Effector CD4-positive, alpha-beta T cell (primary cell): Measurements from ENCODE around the gene SUSD3.

Experiments
- DNase-seq: peaks from one replicate; pipeline ENCODE4 v3.0.0-alpha.2; 2020

Gene SUSD3

DNA sequence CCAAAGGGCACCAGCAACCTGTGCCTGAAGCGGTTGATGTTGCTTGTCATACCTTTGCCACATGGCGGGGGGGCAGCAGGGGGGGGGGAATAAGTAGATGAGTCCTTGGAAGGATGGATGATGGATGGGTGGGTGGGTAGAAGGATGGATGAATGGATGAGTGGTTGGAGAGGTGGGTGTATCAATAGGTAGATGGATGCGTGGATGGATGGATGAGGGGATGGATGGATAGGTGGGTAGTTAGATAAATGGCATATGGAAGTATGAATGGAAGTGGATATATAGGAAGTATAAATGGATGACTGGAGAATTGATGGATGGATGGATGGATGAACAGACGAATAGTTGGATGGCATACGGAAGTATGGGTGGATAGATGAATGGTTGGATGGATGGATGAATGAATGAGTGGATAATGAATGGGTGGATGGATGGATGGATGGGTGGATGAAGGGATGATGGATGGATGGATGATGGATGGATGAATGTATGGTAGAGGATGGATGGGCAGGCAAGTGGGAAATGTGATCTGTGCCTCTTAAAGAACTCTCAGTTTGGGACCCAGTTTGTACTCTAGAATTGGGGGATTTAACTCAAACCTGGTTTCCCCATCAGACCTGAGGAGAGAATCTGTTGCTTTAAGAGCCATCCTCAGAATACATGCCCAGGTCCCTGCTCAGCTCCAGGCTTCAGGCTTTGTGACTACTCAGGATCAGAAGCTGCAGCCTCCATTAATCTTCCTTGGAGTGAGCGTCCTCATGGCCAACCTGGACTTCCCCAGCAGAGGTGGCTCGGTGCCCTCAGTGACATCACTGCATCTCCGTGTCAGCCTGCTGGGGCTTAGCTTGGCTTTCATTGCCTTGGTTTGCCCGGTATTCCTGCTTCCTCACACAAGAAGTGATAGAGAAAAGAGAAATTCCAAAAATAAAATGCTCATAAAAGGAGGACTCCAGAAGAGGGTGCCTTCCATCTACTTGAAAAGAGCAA, 27.6 kb upstream of the SUSD3 start:
- DNase-seq: no peak

DNA sequence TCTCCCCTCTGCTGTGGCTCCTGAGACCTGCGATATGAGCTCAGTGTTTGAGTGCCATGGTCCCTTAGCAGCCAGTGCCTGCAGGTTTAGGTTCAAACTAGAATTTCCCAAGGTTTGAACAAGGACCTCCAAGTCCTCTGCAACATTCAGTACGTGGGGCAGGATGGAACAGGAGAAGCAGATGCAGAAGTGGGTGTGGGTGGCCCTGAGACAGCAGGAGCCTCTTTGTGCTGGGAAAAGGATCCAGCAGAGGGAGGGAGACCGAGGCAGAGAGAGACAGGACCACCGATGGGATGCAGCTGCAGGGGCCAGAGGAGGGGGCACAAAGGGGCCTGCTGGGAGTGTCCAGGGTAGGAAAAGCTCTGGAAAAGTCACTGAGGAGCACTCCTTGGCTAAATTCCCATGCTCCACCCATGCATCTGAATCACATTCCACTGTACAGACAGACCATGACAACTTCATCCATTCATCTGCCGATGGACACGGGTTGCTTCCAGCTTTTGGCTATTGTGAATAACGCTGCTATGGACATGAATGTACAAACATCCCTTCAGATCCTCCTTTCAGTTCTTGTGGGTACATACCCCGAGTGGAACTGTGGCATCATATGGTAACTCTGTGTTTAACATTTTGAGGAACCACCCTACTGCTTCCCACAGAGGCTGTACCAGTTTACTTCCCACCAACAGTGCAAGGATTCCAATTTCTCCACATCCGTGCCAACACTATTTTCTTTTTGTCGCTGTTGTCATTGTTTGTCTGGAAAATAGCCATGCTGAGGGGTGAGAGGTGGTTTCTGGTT, 26.7 kb upstream of the SUSD3 start:
- DNase-seq: no peak

DNA sequence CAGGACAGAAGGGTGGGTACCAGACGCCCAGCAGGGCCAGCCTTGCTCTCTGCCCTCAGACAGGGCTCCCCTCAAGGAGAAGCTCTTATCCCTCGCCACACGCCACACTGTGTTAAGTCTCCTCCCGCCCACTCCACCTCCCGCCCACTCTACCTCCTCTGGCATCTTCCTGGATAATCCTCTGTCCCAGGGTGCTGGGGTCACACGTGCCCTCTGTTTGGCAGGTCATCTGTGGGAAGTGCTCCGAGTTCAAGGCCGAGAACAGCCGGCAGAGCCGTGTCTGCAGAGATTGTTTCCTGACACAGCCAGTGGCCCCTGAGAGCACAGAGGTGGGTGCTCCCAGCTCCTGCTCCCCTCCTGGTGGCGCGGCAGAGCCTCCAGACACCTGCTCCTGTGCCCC, 26.0 kb upstream of the SUSD3 start:
- no peak for DNase-seq

DNA sequence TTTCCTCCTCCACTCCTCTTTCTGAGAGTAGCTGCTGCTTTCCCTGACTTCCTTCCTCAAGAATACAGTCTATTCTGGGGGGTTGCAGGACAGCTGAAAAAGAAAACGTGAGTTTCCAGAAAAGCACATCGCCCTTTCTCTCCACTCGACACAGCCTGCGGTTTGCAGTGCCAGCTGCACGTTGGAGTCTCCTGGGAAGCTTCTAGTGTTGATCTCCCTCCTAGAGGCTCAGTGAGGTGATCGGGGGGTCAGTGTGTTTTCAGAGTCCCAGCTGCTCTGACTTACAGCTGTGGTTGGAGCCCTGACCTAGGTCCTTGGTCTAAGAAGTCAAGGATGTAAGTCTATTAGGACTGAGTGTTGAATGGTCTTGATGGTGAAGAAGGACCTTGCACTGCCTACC, 25.0 kb upstream of the SUSD3 start:
- DNase-seq: no peak

DNA sequence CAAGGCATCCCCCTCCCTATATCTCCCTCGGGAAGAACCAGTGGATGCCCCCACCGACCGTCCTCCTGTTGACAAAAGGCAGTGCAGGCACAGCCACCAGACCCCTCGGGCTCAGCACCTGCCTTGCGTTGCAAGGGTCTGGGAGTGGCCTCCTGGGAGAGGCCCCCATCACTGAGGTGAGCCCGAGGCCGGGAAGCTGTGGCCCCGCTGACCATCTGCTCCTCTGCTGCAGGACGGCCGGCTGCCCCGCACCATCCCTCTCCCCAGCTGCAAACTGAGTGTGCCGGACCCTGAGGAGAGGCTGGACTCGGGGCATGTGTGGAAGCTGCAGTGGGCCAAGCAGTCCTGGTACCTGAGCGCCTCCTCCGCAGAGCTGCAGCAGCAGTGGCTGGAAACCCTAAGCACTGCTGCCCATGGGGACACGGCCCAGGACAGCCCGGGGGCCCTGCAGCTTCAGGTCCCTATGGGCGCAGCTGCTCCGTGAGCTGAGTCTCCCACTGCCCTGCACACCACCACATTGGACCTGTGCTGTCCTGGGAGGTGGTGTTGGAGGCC, 23.3 kb upstream of the SUSD3 start:
- no peak for DNase-seq

DNA sequence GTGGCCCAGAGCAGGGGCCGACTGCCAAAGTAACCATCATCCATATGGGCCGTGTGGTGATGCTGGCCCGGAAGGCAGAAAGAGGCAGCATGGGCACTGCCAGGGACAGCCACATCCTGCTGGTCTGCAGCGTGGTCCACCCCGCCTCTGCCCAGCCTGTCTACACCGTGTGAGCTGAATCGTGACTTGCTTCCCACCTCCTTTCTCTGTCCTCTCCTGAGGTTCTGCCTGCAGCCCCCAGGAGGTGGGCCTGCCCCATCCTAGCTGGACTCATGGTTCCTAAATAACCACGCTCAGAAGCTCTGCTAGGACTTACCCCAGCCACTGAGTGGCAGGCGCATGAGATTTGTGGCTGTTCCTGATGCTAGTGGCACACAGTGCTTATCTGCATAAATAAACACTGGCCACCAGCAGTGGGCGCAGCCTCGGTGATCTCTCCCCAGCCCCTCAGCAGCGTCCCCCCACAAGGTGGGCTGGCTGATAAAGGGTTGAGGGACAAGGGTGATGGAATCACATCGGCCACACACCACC, 22.6 kb upstream of the SUSD3 start:
- no peak for DNase-seq

DNA sequence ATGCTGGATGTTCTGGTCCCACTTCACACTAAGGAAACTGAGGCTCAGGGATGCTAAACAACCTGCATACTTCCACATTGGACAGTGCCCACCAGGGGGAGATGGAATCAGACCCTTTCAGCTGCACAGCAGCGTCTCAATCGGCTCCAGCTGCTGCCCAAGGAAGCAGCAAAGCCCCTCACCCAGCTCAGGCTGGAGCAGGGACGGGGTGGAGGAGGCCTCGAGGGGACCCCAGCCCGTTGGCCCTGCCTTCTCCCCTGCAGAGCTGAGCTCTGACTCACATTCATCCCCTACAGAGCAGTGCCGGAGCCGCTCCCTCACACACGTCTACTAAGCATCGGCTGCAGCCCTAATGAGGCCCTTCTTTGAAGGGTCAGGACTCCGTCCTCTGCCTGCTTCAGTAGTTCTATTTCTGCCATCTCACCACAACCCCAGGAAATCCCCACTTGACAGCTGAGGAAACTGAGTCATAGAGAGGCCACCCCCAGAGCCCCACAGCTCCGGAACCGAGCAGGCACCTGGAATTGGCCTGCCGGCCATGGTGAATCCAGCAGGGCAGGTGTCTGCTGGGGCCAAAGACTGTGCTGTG, 21.5 kb upstream of the SUSD3 start:
- no peak for DNase-seq

DNA sequence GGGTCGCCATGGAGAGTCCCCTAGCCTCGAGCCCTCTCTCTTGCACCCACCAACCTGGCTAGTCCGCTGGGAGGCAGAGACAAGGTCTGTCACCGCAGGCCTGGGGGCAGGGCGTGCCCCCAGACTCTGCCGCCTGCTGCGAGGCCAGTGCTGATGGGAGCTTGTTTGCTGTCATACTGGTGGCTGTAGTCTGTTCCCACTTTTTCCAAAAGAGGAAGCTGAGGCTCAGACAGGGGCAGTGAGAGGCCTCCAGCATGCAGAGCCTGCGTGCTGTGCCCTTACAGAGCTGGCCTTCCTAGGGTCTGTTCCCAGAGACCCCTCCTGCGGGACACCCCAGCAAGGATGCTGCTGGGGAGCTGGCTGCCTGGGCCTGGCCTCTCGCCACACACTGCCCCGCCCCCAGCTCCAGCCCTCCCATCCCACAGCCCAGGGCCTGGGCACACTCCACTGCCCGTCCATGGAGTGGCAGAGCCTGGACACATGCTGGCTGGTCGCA, 21.0 kb upstream of the SUSD3 start:
- no peak for DNase-seq

DNA sequence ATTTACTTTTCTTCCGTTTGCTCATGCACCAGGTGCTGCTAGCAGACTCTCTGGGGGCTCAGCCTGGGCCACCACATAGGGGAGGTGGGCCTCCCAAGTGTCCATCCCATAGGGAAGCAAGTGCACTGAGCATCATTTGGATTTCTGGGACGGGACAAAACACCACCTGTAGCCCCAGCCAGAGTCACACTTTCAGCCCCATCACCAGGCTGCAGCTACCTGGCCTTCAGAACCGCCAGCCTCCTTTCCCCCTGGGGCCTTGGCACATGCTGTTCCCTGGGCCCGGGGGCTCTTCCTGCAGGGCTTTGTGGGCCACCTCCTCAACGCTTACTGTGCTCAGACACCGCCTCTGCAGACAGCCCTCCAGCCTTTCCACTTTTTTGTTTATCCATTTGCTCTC, 19.6 kb upstream of the SUSD3 start:
- DNase-seq: no peak

DNA sequence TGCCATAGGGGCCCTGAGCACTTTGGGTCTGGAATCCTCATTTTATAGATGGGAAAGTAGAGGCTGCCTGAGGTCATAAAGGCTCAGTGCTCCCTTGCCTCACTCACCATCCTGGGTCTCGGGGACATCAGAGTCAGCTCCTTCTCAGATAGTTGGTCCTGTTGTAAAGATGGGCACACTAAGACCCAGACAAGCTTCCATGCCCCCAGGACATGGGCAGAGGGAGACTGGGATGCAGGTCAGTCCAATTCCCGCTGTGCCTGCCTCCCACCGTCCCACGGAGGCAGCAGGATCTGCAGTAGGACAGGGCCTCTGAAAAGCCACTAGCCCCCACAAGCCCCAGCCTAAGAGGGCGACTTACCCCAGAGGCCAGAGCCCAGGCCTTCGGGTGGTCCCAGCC, 19.0 kb upstream of the SUSD3 start:
- no peak for DNase-seq

DNA sequence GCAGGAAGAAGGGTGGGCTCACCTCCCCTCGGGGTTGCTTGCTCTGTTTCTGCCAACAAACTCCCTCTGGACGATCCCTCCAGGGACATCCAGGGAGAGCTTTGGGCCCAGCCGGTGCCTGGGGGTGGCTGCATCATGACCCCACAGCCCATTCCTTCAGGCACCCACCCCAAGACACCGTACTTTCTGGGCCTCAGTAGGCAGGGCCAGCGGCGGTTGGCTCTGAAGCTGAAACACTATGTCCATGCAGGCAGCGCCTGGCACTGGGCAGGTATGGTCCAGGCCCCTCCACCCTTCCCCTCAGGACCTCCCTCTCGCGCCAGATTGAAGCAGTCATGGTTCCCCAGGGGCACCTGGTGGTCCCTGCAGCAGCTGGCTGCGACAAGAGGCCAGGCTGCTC, 18.5 kb upstream of the SUSD3 start:
- no peak for DNase-seq

DNA sequence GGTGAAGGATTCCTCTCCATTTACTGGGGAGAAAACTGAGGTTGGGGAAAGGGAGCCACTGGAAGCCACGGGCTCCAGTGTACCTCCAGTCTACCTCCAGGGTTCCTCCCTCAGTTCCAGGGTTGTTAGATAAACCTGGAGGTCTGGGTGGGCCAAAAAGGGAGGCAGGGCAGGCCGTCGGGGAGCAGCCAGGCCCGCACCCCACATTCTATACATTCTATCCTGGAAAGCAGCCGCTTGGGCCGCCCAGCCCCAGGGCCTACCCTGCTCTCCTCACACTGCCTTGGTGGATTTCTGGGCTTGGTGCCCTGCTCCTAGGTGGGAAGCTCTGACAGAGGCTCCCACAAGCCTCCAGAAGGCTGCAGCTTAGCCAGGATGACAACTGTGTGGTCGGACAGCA, 18.1 kb upstream of the SUSD3 start:
- DNase-seq: no peak

DNA sequence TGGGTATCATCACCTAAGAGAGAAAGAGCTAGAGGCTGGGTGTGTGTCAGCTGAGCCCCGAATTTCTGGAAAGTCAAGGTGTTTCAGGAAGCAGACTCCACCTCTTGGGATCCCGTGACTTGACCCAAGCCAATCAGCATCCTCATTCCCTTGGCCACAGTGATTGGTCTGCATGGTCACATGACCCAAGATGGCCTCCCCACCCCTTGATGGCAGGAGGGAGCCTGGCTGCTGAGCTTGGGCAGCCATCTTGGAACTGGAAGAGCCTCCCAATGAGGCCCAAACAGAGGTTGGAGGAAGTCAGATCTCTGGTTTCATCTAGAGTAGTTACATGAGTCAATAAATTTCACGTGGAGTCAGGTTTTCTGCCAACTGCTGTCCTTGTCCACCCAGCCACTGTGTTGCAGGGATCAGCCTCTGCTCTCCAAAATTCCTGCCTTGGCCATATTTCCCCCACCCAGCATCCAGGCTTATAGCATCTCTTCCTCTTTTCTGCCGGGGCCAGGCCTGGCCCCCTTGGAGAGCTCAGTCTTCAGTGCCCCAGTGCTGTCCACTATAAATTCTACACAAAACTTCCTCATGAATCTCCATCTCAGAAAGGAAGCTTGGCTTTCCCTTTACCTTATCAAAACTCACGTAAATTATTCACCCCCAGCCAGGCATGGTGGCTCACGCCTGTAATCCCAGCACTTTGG, 17.2 kb upstream of the SUSD3 start:
- DNase-seq: no peak

DNA sequence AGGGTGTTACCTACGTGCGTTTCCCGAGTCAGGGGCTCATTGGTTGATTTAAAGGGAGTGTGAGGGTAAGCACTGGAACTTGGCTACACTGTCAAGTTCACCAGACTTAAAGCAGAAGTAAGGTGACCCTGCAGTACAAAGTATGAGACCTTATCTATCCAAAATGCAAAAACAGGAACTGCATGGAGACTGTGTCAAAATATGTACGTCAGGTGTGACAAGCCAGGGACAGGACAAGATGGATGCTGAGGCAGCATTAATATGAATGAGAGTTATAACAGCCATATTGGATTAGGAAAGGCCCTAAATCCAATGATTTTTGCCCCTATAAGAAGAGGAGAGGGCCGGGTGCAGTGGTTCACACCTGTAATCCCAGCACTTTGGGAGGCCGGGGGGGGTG, 15.4 kb upstream of the SUSD3 start:
- no peak for DNase-seq

DNA sequence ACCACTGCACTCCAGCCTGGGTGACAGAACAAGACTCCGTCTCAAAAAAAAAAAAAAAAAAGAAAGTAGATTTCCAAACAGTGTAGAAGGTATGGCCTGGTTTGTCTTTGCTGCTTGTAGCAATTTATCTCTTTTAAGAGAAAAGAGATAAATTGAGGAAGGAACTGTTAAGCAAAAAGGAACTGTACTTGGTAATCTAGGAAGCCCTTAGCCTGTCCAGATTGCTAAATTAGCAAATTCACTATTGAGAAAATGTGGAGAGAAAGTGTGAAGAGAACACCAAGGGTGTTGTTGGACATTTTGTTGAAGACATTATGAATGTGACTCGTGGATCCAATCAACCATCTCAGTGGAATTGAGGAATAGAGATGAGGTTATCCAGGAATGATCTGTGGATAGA, 13.0 kb upstream of the SUSD3 start:
- no peak for DNase-seq

DNA sequence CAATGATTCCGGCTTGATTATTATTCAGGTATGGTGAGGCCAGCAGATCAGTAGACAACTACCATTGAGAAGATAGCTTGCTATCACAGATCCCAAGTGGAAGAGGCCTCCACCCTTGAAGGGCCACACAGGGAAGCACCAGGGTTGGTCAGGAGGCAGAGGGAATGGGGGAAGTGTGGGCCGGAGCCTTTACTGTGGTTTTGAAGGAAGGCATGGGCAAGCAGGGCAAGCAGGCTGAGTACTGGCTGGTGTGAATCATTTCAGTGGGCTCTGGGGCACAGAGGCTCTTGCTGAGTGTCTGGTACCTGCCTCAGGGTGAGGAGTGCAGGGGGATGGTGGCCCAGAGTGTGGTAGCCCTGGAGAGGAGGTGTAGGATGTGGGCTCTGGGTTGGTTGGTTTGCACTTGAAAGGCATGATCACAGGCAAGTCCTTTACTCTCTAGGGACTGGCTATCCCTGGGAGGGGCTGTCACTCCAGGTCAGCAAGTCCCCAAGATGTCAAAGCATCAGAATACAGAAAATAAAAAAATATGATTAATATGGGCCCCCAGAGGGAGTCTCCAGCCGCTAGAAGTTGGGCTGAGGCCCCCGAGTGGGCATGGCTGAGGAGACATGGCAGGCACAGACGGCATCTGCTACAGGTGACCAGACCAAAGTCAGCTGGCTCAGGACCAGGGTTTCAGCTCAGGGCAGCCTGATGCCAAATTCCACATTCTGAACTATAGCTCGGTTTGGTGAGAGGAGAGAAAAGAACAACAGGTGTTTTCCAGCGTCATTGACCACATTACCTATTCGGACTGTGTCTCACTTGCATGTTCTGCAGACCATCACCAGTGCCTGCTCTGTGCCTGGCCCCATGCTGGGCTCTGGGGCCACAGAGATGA, 9.7 kb upstream of the SUSD3 start:
- DNase-seq: no peak

DNA sequence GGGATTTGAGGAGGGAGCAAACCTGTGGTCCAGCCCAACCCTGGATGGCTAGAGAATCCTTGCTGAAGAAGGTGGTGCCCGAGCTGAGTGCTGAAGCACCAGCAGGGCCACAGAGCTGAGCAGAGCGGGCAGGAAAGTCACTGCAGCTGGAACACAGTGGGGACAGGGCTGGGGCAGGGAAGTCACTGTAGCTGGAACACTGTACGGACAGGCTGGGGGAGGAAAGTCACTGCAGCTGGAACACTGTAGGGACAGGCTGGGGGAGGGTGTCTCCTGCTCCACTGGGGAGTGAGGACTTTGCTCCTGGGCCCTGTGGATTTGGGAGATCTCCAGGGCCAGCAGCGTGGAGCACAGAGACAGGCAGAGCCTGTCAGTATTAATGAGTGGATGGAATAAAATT, 9.0 kb upstream of the SUSD3 start:
- no peak for DNase-seq

DNA sequence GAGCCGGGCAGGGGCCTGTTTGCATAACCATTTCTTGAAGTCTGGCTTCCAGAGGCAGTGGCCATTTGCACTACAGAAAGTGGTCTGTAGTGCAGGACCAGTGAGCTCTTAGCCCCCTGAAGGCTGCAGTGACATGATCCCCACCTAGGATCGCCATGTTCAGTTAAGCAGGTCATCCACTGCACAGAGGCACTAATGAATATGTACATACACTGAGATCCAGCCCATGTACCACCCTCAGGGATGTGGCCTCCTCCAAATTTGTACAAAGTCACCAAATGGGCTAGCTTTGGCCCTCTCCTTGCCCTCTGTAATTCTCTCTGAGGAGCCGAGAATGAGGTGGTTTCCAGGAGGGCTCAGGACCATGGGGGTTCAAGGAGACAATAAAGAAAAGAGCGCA, 8.3 kb upstream of the SUSD3 start:
- DNase-seq: no peak

DNA sequence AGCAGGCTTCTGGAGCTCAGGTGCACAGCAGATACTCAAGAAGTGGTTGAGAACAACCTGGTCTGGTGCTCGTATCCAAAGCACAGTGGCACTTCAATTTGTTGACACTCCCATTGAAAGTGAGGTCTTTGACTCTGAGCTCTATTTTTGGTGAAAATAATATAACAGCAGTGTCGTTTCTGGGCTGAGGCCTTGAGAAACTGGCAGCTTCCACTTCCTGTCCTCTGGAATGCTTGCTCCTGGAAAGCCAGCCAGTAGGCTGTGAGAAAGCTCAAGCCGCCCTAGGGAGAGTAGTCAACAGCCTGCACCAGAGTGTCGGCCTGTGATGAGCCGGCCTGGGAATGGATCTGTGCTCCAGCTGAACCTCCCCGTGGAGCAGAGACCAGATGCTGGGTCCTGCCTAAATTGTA, 6.8 kb upstream of the SUSD3 start:
- no peak for DNase-seq

DNA sequence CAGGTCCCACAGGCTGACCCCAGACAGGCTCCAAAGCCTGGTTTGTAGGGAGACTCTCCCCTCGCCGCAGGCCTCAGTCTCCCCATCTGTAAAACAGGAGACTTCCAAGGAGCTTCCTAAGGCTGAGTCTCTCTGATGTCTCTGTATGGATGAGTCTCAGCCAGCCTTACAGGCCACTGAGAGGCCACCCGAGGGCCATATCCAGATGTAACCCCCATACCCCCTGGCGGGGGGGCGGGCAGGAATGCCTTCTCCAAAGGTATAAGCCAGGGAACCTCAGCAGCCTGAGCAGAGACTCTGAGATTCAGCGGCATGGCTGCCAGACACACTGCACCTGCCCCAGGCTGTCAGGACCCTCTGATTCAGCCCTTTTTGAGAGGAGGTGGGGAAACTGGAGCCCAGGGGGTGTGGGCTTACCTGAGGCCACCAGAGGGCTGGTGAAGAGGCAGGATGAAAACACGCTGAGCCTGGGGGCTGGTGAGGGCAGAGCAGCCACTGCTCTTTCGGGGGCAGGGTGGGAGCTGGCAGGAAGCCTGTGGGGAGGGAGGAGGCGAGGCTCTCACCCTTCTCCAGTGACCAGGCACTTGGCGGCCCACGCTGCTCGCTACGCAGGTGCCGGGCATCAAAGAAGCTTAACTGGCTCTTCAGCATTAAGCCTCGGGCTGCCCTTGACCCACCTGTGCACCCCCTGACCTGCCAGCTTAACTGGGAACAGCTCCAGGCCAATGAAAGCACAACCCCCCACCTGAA, 5.5 kb upstream of the SUSD3 start:
- no peak for DNase-seq
